NB4 (cell line): ENCODE measurements around the gene CDADC1.

Experiments used
- DNase-seq: peaks from one replicate; pipeline ENCODE4 v3.0.0; 2010; ENCODE audit warnings: low read depth
- H3K4me3 ChIP-seq: one replicate; pipeline ENCODE4 v1.5.1; 2011; ENCODE audit warnings: mild to moderate bottlenecking, low read depth, low read length, moderate library complexity
- CTCF ChIP-seq: IDR thresholded peaks from one replicate; pipeline ENCODE4 v1.5.1; 2012; ENCODE audit warnings: low read depth, low read length
- MAX ChIP-seq: IDR thresholded peaks from 2 replicates; pipeline ENCODE4 v1.6.1; 2011; ENCODE audit warnings: low read depth, low read length
- MYC ChIP-seq: IDR thresholded peaks from 2 replicates; pipeline ENCODE4 v1.6.1; 2011; ENCODE audit warnings: low read depth, low read length
- POLR2A ChIP-seq: IDR thresholded peaks from 2 replicates; pipeline ENCODE4 v1.6.1; 2011; ENCODE audit warnings: mild to moderate bottlenecking; ENCODE audit not compliant: insufficient read length; ENCODE audit errors: extremely low read depth

Gene CDADC1

GRCh38 chr13:49262634-49263033 is 14.9 kb downstream of the CDADC1 start:
- DNase-seq, result no peak
- H3K4me3 ChIP-seq, result no peak overlapping the region
- TF ChIP-seq POLR2A, result no peak
- no peak for TF ChIP-seq MYC
- no peak for TF ChIP-seq MAX
- TF ChIP-seq CTCF, result no peak

- no peak for DNase-seq
- TF ChIP-seq POLR2A (no peak), CTCF (no peak), MAX (no peak), MYC (no peak)
- no peak overlapping the region for H3K4me3 ChIP-seq
These were observed 18.1 kb downstream of the CDADC1 start for GRCh38 chr13:49265822-49266221.

DNA sequence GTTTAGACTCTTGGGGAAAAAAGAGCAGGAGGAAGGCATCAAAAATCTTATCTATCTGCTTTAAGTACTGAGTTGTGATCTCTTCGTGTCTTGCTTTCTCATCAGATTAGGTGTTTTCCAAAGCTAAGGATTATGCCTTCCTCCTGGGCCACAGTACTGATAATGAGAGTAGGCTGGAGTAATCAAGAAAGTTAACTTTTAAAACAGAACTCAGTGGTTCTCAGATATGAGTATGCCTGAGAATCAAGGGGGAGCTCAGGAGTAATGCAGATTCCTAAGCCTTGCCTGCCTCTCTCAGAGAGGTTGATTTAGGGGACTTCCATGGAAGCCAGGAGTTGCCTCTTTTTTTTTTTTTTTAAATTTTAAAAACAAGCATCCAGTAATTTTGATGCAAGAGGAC is 23.5 kb downstream of the CDADC1 start:
- TF ChIP-seq CTCF (no peak), MAX (no peak), MYC (no peak), POLR2A (no peak)
- DNase-seq, result no peak

GRCh38 chr13:49272296-49272695 is 24.6 kb downstream of the CDADC1 start:
- H3K4me3 ChIP-seq, result no peak overlapping the region
- no peak for DNase-seq
- no peak for TF ChIP-seq MYC
- no peak for TF ChIP-seq MAX
- no peak for TF ChIP-seq CTCF
- TF ChIP-seq POLR2A, result no peak

More for the DNA sequence above, 23.5 kb downstream of the CDADC1 start:
- no peak overlapping the region for H3K4me3 ChIP-seq

- TF ChIP-seq MAX (no peak), CTCF (no peak), POLR2A (no peak), MYC (no peak)
- no peak for DNase-seq
- H3K4me3 ChIP-seq, result no peak overlapping the region
These were observed 30.5 kb downstream of the CDADC1 start for GRCh38 chr13:49278211-49278610.

- no peak for DNase-seq
- no peak for TF ChIP-seq MYC
- no peak for TF ChIP-seq MAX
- no peak for TF ChIP-seq POLR2A
- no peak for TF ChIP-seq CTCF
- no peak overlapping the region for H3K4me3 ChIP-seq
These were observed 31.4 kb downstream of the CDADC1 start for GRCh38 chr13:49279112-49279511.
